Activated T-cell treated with anti-CD3 and anti-CD28 coated beads, Interleukin-2, amount 50 U/mL, for 1 hour (primary cell): Measurements from ENCODE around the gene RENBP.

Experiments used
- DNase-seq: peaks from one replicate; pipeline ENCODE4 v3.0.0-alpha.2; 2020

The RENBP gene

DNA sequence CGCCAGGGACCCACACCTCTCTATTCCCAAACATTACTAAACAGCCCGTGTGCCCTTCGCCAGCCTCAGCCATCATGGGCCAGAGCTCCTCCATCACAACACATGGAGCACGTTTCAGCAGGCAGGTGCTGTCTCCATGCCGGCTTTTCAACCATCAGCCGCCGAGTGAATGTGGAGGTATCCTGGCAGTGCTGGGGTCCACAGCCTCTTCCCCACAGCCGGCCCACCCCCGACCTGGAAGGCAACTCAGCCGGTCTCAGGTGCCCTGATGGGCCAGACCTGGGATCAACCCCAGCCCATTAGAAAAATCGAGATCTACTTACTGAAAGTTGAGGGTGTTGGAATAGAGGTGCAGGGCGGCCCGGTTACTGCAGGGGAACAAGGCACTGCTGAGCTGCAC, 12.7 kb downstream of the RENBP start:
- DNase-seq: no peak

DNA sequence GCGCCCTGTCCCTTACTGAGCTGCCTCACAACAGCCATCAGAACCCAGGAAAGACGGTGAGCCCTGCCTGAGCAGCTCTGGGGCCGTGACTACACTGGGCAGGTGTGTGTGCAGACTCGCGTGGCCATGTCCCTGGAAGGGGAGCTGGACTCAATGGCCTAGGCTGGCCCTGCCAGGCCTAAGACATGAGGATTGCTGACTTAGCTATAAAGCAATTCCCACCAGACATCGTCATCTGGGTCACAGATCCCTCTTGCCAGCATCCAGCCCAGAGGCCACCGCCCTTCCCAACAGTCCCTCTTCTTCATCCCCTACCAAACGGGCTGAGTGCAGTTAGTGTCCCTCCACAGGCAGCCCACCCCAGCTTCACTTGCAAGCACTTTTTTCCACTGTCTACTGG, 13.3 kb downstream of the RENBP start:
- DNase-seq: no peak

DNA sequence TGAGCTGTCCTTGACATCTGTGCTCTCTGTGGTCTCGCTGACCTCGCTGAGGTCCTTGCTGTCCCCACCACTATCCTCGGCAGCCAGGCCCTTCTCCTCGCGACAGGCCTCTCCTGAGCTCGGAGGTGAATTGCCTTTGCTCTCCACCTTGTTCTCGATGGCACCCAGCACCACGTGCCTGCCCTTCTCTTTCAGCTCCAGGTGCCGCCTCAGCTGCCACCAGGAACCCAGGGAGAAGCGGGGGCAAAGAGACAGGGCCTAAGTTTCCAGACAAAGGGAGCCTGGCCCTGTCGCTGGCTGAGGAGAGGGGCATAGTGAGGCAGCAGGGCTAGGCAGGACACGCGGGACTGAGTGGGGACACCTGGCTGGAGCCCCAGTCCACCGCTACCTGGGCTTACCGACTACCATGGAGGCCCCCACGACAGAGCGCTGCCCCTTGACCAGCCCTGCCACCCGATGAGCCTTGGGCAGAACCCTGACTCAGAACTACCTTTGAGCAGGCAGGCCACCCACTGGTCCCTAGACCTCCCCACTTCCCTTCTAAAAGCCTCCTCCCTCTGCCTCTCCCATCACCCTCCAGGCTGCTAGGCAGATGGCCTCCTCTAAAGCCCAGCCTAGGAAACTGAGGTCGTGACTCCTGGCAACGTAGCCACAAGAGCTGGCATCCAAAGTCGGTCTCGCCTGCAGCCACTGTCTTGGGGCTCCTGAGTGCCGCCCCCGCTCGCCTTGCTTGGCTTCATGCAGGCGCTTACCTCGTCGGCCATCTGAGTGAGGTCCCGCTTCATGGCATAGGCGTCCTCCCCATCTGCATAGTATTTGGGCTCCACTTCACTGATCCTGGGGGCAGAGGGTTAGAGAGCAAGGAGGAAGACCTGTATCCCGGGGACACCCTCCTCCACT, 14.2 kb downstream of the RENBP start:
- DNase-seq: no peak

DNA sequence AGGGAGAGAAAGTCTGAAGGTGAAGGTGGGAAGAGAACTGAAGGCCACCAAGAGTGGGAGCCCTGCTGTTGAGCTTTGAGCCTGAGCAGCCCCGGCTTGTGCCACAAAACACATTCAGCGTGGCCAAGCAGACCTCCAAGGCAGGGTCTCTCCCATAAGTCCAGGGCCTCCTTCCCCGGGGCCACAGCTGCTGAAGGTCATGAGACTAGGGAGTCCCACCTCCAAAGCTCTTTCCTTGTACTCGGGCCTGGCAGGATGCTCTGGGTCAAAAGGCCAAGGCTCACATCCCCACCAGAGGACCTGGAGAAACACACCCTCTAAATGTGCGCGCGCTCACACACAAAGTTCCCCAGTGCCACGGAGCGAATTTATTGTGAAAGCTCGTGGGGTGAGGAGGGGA, 14.9 kb downstream of the RENBP start:
- DNase-seq: no peak

DNA sequence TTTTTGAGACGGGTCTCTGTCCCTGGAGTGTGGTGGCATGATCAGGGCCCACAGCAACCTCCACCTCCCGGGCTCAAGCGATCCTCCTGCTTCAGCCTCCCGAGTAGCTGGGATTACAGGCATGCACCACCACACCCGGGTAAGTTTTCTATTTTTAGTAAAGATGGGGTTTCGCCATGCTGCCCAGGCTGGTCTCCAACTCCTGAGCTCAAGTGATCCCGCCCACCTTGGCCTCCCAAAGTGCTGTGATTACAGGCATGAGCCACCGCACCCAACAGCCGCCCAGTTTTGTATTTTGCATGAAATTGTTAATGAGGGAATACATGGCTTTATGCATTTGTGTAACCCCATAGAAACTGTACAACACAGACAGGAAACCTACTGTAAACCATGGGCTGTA, 15.6 kb downstream of the RENBP start:
- no peak for DNase-seq

DNA sequence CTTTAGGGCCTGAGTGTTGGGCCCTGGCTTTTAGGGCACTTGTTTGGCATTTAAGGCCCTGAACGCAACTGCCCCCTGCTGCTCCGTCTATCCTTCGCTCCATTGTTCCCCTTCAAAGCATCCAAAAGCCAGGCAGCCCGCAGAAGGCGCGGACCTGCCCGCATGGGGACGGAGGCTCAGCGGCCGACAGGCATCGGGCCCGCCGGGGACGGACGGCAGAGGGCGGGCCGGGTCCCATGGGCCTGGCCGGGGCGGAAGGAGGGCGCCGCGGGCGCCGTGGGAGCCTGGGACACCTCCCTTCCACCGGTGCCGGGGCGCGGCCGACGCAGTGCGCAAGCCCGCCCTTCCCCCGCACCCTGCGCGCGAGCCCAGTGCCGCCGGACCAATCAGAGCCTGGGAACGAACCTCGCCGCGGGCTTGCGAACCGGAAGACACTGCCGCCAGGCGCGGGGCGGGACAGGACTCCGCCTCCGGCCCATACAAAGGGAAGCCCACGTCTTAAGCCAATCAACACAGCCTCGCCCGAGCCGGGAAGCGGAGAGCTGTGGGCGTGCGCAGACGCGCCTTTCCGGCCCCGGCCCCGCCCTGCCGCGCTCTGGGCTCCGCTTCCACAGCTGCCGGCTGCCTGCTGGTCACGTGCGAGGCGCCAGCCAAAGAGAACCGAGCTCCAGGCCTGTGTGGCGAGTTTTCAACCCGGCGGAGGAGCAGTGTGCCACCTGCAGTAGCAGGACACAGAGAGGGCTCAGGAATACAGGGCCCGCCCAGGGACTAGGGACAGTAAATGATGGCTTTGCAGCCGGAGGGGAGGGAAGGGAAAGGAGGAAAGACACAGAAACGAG, 16.3 kb downstream of the RENBP start:
- peak; percentile 95 for DNase-seq

DNA sequence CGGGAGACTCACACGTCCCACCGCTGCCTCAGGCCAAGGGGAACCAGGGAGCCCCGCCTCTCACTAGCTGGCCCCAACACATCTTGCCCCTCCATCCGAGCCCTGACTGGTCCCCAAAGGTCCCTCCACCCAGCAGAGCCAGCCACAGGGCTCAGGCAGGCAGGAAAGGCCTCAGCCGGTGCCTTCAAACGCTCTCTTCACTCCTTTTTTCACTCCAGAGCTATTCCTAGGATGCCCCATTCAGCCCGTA, 16.8 kb downstream of the RENBP start:
- no peak for DNase-seq

DNA sequence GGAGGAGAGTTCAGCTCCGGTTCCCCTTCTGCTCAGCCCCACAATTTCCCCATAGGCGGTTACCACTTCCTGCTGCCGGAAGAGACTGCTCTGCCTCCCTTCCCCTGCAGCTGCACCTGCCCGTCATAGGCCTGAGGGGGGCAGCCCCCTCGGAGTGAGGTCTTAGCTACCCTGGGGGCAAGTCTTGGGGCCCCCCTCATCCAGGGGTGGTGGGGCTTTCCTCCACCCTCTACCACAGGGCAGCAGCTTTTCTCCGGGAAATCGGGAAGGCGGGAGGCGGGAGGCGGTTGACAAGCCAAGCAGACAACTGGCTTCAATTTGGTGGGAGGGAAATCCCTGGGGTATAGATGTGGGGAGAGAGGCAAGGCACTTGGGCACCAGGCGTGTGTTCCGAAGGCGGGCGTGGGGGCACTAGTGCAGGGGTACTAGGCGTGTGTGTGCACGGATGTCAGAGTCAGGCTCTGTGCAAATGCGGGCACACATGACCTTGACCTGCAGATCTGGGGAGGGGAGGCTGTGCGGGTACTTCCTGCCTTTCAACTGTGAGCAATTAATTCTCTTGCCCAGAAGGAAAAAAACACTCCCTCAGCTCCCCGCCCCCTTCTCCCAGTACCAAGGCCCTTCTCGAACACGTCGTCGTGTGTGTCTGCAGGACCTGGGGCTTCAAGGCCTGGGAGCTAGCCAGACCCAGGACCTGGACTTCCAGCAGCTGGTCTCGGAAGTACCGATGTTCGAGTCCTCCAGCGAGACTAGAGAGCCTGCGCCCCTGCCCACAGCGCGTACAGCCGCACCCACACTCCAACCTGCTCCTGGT, 17.4 kb downstream of the RENBP start:
- DNase-seq: peak; percentile 75

DNA sequence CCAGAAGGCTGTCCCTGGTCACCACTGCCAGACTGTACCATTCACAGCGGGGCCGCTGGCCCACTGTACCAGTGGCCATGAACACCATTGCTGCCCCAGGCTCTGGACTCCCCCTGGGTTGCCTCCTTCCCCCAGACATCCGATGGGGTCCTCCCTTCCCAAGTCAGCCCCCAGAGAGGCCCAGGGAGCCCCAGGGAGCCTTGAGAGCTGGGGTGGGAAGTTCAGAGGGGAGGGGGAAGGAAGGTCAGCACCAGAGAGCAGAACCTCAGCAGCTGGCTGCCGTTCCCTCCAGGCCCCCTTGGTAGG, 17.9 kb downstream of the RENBP start:
- no peak for DNase-seq

DNA sequence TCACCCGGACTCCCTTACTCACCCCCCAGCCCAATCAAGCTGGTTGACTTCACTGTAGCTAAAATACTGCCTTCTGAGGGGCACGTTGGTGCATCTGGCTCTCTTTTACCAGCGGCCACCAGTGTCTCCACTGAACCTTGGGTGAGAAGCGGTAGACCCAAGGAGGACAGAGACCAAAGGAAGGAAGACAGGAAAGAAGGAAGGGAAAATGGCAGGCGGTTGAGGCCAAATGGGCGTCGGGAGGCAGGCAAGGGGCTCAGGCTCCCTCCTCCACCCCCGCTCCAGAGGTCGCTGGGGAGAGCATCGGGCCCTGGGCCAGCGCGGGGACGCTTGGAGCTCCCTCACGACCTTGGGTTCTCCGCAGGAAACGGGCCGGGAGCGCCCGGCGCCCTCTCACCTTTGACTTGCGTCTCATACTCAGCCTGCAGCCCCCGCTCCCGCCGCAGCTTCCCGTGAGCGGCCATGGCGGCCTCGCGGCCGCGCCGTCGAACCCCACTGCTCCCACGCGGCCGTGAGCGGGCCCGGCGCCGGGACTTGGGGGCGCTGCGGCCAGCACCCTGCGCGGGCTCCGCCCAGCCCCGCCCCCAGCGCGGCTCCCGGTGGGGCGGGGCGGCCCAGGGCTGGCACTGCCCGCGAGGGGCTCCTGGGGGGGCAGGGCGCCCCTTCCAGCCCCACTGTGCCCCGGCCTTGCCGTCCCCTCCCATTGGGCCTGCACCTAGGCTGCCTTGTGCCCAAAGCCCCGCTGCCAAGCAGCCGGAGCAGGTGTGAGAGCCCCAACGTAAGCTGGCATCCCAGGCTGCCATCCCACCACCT, 18.5 kb downstream of the RENBP start, which contains the start of gene ARHGAP4:
ARHGAP4 (minus strand) TSS at position 526 of the 813 bp plus-strand sequence; CDS start at position 464, 62 bp downstream.
- DNase-seq: peak; percentile 62

DNA sequence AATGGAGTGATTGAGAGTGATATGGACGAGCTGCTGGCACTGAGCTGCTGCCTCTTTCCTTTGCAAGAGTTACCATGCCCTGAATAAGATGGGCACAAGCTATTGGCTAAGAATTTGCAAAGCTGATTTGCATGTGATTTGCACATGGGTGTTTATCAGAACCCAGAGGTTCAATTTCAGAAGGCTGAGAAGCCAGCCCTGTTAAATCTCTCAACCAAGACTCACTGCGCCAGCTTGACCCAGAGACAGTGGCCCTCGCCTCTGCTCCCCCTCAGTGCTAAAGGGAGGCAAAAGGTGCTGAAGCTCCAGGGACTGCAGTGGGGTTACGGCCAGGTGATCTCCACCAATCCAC, 19.1 kb downstream of the RENBP start:
- DNase-seq: no peak

DNA sequence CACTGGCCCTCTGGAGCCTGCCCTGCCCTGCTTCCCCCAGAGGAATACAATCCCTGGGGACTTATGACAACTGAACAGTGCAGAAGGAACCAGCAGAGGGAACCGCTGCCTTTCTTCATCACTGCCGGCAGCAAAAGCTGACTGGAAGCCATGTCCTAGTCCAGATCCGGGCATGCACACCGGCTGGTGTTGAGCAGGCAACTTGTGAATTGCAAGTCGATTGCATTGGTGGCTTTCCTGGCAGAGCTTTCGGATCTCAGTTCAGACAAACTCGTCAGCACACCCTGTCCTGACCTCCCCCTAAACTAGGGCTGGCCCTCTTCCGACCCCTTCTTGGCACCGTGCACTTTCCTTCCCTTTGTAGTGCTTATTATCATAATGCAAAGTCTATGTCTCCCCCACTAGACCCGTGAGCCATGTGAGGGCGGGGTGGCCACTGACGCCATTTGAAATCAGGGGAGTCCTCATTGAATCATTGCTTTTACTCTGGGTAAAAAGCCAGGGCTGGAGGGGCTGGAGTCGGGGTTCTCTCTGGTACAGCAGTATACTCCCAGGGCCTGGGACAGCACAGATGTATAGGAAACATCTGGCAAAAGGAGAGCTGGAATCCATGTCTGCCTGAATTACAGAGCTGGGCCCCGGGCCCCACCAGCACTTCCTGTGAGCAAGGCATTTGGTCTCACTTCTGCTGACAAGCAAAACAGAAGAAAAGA, 20.1 kb downstream of the RENBP start:
- peak; percentile 55 for DNase-seq

DNA sequence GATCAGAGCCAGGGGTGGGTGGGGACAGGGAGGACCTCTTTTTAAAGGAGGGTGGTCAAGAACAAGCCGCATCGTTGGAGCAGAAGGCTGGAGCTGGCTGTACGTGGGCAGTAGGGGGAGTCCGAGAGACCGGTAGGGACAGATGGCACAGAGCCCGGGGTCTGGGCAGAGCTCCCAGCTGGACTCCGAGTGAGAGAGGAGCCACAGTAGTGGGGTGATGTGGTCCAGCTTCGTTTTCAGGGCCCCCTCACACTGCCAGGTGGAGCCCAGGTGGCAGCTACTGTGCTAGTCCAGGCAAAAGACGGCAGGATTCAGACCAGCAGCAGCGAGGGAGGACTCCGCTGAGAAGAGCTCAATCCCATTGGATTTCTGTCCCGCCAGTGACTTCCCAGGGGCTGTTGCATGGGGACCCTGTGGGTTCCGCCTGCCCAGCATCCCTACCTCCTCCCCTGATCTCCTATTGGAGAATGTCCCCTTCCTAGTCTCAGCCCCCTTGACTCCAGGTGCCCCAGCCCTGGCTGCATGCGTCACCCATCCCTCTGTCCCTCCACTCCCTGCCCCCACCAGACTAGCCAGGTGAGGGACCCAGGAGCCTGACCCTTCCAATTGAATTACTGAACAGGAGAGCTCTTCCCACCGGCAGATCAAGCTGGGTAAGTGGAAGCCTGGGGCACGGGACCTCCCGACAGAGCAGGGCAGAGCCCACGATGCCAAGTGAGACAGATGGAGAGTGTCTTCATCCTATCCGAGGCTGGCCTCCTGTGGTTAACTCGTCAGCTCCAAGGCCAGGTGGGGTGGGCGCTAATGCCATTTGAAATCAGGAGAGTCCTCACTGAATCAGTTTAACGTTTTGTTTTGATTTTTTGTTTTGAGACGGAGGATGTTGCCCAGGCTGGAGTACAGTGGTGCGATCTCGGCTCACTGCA, 21.2 kb downstream of the RENBP start:
- no peak for DNase-seq

DNA sequence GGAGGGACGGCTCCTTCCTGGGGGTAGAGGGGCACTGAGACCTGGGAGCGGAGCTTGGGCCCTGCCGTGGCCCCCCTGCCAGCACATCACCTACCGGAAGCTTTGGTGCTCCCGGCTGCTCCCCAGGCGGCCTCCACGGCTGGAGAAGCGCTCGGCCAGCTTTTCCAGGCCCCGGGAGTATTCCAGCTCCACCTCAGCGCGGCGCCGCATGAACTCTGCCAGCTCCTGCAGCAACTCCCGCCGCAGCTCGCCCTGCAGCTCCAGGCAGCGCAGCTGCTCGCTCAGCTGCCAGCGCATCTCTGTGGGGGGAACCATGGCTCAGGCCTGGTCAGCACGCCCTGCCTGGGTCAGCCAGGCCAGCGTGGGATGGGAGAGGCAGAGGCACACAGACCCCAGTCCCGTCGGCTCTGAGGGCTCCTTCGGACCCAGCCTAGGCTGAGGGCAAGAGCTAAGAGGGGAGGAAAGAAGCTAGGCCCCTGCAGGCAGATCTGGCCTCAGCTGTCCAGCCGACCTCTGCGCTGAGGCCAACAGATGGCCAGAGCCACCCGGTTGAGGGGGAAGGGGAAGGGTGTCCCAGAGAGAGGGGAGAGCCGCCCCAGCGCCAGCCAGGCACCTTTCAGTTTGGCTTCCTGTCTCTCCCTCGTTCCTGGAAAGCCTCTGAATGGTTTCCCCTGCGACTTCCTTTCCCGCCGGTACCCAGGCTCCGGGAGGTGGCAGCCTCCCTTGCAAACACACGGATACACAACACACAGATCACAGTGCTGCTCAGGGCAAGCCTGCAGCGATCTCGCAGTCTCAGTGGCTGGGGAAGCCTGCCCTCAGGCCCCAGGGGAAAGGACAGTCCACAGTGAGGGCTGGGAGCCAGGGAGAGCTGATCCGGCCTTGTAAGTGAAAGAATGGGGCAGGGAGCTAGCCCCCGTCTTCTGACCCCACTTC, 22.7 kb downstream of the RENBP start:
- no peak for DNase-seq

DNA sequence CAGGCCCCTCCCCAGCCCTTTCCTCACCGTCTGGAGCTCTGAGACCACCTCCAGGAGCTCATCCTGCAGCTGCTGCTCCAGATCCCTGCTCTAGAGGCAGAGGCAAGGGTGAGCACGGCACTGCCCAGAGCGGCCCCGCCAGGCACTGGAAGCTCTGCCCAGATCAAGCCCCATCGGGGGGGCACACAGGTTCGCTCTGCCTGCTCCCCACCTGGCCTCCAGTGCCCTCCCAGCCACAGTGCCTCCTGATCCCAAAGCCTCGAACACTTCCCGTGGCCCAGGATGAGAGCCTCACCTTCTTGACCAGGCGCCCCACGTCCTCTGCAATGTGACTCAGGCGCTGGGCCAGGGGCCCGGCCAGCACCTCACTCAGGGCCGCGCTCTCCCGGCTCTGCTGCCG, 23.4 kb downstream of the RENBP start:
- no peak for DNase-seq

DNA sequence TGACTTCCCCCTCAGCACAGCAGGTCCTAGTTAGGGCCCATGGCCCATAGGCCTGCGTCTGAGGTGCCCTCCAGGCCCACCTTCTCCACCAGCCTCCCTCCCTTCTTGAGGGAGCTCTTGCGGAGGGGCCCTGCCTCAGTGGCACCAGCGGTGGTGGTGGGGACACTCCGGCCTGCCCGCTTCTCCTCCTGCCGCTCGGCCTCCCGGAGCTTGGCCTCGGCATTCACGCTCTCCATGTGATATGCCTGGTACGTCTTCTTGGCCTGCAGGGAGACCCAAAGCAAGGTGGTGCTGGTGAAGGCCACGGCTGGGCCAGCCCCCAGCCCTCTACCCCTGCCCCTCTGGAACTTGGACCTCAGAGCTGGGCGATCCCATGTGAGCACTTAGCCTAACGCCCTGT, 23.9 kb downstream of the RENBP start:
- DNase-seq: no peak

DNA sequence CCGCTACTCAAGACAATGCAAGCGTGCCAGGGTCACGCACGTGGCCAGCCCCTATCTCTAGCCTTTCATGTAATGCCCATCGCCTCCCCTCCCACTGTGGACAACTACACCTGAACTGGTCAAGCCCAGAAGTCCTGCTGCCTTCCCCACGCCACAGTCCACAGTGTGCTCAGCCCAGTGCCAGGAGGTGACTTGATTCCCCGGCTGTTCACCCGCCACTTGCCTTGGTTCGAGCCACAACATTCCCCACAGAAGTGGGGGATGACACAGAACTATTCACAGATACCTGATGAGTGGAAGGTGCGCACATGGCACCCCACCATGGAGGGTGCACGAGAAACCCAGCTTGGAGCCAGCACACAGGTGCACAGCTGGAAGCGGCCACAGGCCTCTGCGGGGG, 25.2 kb downstream of the RENBP start:
- DNase-seq: no peak

DNA sequence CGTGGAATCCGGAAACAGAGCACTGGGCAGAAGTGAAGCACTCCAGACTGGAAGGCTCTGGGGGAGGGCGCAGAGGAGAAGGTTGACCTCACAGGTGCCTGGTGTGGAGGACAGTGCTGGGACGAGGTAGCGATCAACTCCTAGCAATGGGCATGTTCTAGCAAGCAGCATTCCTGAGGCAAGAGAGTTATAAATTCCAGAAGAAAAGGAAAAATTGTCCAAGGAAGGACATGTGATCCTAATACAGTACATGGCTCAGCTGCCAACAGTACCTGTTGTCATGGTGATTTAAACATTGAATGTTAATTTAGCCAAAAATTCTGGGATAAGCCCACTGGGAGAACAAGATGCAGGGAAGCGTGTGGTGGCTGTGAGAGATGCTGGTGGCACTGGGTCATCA, 26.6 kb downstream of the RENBP start:
- DNase-seq: no peak

DNA sequence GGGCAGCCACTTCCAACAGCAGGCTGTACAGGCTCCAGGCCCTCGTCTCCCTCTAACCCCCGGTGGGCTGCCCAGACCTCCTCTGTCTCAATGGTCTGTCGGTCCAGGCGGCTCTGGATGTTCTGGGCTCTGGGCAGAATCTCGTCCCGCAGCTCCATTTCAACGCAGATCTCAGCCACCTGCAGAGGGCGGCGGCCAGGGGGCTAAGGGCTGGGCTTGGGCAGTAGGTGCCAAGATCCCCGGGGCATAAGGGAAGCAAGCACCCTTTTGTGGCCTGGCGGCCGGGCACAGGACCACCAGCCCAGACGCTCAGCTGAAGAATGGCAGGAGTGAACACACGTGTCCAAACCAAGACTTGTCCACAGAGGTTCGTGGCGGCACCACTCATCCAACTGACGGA, 30.7 kb downstream of the RENBP start:
- DNase-seq: no peak

DNA sequence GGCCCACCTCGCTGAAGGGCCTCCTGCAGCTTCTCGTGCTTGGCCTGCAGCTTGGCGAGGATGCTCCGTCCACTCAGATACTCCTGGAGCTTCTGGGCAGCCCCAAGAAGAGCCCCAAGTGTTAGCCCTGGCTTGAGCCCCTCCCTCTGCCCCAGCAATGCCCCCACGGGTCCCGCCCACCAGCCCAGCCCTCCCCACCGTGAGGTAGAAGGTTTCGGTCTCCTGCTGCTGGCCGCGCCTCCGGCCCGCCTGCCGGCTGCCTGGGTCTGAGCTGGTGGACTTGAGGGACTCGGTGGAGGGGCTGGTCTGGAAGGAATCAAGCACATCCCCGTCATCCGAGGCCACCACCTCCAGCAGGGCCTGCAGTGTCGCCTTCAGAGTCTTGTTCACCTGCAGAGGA, 31.2 kb downstream of the RENBP start:
- no peak for DNase-seq
